Transverse colon (tissue), 4 donors: Measurements from ENCODE around the gene PRCD.
A peak's percentile ranks its signal among the peaks of the same experiment; 100 is the strongest.

ENCODE experiments used
- EP300 ChIP-seq: sonication (generic); formaldehyde crosslinking; IDR thresholded peaks from one replicate; pipeline ENCODE4 v1.6.1; 2017; ENCODE audit warnings: antibody characterized with exemption, low read depth
- POLR2A ChIP-seq: fragments of 450-650 bp; IDR thresholded peaks from one replicate; pipeline ENCODE4 v1.6.1; 2016; ENCODE audit warnings: antibody characterized with exemption, mild to moderate bottlenecking, moderate library complexity
- POLR2AphosphoS5 ChIP-seq, 3 donors: sonication (generic); formaldehyde crosslinking; IDR thresholded peaks; one replicate each; pipeline ENCODE4 v1.6.1; 2016; ENCODE audit warnings: antibody characterized with exemption in 3 of 3
- TF ChIP-seq, protein P1 (sequence below), 5 experiments: fragments of 200-600 bp in 3 of 5; fragments of 450-650 bp in 2 of 5; sonication (generic) in 3 of 5; IDR thresholded peaks; 1 replicate in 2 of 5; 2 replicates in 3 of 5; pipeline ENCODE4 v1.5.1; 2016 to 2017; ENCODE audit warnings: antibody characterized with exemption in 5 of 5, inconsistent platforms in 3 of 5, mild to moderate bottlenecking in 2 of 5, moderate library complexity in 1 of 5

DNA sequence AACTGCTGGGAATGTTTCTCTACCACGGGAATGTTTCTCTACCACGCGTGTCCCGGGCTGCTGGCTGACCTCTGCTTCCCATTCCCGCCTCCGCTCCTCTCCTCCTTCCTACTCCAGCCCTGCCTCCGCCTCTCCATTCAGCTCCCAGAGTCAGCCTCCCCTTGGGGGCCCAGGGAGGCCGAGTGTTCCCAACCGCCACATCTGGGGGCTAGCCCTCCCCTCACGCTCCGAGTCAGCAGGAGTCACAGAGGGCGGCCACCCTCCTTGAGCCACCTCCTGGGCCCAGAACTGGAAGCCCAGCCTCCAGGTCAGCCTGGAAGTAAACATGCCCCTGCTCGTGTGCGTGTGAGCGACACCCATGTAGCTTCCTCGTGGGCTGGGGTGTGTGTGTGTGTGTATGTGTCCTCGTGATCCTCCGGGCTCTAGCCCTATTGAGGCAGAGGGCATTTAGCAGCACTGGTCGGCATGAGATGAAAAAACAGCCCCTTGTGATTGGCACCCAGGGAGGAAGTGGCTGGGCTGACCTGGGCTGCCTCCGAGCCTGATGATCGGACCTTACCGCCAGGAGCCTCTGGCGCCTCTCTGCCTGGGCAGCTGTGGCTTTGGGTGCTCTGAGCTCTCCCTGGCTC, 9.6 kb upstream of the PRCD start:
- TF ChIP-seq, protein P1, sequence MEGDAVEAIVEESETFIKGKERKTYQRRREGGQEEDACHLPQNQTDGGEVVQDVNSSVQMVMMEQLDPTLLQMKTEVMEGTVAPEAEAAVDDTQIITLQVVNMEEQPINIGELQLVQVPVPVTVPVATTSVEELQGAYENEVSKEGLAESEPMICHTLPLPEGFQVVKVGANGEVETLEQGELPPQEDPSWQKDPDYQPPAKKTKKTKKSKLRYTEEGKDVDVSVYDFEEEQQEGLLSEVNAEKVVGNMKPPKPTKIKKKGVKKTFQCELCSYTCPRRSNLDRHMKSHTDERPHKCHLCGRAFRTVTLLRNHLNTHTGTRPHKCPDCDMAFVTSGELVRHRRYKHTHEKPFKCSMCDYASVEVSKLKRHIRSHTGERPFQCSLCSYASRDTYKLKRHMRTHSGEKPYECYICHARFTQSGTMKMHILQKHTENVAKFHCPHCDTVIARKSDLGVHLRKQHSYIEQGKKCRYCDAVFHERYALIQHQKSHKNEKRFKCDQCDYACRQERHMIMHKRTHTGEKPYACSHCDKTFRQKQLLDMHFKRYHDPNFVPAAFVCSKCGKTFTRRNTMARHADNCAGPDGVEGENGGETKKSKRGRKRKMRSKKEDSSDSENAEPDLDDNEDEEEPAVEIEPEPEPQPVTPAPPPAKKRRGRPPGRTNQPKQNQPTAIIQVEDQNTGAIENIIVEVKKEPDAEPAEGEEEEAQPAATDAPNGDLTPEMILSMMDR (IDR thresholded peaks at IDR 0.05), result no peak
- TF ChIP-seq POLR2AphosphoS5 (IDR thresholded peaks at IDR 0.05) (peak in 1 of 3 donors; percentile 18), POLR2A (no peak), EP300 (no peak)
